Measurements from ENCODE around the gene PAK4. TPM values are rescaled to one million over a fixed set of nuclear protein-coding genes. Genes with fewer than 3 reads are reported as not detected.
"Not testable (repeated sequence)": the region's sequence is repeated elsewhere in the genome, so short reads cannot be mapped to it uniquely, and the experiment has no call there.

The PAK4 gene
- total RNA-seq: 88.2 TPM

DNA sequence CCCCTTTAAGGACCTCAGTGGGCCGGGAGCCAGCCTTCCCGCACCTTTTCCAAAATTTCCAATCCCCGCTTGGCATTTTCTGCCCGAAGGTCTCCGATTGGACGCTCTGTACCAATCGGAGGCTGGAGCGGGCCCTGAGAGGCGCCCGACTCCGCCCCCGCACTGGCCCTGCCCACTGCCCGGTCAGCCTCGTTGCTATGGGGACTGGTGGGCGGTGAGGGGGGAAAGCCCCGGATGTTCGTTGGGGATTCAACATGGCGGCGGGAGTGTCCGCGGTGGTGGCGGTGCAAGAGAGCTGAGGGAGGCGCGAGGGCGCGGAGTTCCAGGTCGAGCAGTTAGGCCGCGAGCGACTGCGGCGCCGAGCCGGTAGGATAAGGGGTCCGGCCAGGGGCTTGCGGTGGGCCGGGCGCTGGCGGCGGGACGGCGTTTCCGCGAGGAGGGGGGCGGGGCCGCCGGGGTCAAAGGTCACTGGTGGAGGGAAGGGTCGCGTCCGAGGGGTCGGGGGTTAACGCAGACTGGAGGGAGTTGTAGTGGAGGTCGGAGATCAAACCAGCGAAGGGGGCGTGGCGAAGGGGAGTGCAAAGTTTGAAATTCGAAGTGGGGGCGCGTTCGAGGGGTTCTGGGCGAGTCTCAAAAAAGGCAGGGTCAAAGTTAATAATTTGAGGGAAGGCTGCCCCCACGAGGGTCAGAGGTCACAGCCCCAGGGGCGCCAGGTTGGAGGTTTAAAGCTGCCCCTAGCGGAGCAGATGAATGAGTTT is at the start of gene PAK4:
PAK4 (plus strand) TSS at position 233 of the 758 bp plus-strand sequence. CDS start 43,768 bp downstream, outside the sequence.
- DNase-seq (ENCODE audit: low spot score): peak; percentile 98

DNA sequence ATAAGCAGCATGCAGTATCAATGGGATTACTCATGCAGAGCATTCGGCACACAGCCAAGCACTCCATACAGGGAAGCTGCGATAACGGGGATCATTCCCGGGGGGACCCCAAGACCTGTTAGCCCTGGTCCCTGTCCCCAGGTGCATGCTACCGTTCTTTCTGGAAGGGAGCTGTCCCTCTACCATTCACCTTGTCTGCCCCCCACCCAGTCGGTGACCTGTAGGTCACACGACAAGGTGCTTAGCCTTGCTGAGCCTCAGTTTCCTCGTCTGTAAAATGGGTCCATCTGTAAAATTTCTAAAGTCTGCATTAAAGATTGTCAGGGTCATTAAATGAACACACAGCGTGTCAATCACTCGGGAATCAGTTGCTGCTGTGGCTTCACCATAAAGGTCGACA is 48.3 kb upstream of the PAK4 start:
- no peak for DNase-seq (ENCODE audit: low spot score)

DNA sequence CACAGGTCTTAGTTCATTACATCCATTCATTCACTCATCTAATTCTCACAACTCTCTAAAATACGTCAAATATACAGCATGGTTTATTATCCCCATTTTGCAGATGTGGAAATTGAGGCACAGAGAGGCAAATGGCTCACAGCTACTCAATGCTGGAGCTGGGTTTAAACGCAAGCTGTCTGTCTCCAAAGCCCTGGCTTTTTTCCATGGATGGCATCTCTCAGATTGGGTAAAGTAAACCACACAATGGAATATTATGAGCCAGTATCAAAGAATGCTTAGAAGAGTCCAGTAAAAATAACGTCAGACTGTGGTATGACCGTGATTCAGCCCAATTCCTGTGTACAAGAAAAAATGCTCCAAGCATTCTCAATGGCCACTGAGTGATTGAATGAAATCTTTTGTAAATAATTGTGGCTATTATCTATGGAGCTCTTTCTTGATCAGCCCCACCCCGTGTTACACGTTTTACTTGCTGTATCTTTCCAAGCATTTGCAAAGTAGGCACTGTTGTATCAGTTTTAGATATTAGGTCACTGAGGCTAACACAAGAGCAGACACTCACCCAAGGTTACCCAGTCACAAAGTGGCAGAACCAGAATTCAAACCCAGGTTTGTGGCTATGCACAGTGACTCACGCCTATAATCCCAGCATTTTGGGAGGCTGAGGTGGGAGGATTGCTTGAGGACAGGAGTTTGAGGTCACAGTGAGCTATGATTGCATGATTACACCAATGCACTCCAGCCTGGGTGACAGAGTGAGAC is 47.0 kb upstream of the PAK4 start:
- no peak for DNase-seq (ENCODE audit: low spot score)

DNA sequence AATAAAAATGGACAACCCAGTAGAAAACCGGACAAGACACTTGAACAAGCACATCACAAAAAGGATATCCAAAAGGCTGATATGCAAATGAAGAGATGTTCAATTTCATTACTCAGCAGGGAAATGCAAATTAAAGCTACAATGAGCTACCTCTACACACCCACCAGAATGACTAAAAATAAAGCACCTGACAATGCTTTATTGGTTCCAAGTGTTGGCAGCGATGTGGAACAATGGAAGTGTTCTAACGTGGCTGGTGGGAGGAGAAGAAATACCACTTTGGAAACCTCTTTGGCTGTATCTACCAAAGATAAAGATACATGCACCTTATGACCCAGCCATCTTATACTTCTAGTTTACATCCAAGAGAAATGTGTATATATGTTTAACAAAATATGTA is 45.2 kb upstream of the PAK4 start:
- DNase-seq (ENCODE audit: low spot score): no peak

DNA sequence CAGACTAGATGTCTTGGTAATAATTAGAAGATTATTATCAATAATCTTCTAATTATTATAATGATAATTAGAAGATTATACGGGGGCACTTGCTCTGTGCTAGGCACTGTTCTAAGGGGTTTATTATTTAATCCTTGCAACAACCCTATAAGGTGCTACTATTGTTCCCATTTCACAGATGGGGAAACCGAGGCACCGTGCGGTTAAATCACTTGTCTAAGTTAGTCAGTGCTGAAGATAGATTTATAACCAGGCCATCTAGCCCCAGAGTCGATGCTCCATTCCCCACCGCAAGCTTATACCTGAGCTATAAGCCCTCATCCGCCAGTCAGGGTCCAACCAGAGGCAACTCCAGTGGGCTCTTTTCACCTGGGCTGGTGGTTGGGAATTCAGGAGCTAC is 43.4 kb upstream of the PAK4 start:
- no peak for DNase-seq (ENCODE audit: low spot score)

DNA sequence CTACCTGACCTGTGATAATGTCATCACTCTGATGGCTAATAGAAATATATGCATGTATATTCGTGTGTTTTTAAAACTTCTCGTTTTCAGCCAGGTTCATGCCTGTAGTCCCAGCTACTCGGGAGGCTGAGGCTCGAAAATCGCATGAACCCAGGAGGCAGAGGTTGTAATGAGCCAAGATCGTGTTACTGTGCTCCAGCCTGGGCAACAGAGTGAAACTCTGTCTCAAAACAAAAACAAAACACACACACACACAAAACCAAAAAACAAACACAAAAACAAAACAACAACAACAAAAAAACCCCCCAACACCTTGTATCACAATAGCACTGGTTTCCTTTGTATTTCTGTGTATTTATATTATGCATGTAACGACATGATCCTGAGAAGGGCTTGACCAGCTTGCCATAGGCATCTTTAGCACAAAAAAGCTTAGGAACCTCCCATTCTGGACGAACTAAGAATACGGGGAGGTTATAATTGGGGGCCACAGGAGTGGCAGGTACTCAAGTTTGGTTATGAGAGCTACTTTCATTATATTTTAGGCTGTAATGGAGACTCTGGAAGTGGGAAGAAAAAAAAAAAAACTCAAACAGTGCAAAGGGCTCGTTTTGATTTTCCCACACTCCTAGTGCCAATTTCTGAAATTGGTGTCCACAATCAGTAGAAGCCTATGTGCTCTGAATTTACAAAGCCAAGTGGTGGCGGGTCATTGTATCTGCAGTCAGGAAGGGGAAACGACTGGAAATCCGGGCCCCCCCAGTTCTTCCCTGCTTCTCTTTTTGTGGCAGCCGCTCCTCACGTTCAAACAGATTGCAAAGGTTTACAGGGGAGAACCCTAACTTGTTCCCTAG is 42.6 kb upstream of the PAK4 start:
- DNase-seq (ENCODE audit: low spot score): no peak

DNA sequence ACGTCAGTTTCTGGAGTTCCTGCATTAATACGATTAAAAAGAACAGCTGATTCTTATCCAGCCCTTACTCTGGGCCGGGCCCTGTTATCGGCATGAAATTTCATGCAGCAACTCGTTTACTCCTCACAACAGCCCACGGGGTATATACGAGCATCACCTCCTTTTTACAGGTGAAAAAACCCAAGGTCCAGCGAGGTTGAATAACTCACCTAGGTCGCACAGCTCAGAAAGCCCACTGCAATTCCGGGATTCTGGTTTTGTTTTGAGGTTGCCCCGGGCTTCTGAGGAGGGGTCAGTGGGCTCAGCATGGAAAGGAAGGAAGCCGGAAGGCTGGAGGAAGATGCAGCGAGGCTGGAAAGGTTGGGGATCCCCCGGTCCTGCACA is 42.0 kb upstream of the PAK4 start:
- DNase-seq (ENCODE audit: low spot score): no peak

DNA sequence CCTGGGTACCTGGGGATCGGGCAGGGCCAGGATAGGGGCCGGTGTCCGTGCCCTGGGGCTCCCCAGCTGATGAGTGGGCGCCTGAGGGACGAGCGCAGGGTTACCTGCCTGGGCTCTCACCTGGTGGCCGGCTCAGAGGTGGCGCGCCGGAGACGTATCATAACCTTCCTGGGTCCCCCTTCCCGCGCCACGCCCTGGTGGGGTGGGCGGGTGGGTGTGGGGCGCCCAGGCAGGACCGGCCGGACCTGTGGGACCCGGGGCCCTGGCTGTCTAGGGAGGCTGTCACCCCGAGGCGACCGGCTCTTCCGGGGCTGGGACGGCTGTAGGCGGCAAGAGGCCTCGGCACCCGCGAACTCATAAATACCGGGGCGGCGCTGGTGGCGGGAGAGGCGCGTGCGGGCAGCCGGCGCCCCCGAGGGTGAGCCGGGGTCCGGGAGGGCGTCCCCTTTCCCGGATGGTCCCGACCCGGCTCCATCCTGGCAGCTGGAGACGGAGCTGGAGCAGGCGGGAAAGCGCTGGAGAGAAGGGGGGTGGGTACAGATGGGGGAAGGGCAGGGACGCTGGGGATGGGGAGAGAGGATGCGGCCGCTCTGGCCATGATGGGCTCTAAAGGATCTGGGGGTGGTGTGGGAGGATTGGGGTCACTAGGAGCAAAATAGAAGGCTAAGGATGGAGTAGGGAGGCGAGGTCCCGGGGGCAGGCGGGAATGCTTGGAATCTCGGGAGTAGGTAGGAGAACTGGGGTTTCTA is 41.4 kb upstream of the PAK4 start, which contains the start of gene ACP7:
ACP7 (plus strand) TSS at position 386 of the 749 bp plus-strand sequence. CDS start 902 bp downstream, outside the sequence.
- DNase-seq (ENCODE audit: low spot score): no peak

DNA sequence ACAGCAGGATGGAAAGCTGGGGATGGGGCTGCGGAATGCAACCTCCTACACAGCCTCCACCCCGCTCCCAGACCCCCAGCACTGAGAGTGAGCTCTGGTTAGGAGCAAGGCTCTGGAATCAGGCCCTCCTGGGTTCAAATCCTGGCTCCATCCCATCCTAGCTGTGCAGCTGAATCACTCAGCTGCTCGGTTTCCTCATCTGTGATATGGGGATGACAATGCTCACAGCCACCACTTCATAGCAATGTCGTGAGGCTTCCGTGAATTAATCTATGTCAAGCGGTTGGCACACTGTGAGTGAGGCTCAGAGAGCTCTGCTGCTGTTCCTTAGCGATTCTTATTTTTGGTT is 40.9 kb upstream of the PAK4 start:
- no peak for DNase-seq (ENCODE audit: low spot score)

DNA sequence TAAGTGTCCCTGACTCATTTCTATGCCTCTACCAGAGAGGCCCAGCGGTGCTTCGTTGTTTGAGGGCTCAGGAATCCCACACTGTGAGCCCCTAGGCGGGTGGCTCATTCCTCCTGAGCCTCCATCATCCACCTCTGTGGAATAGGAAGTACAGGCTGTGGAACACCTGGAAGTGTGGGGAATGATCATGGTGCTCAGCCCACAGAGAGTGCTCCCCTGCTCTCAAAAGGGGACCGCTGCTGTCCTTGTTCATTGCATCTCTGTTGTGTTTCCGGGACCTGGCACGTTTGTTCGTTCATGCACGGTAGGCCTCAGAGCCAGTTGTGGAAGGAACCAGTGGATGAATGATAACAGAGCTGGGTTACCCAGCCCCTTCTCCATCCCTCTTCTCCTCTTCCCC is 40.2 kb upstream of the PAK4 start:
- no peak for DNase-seq (ENCODE audit: low spot score)

DNA sequence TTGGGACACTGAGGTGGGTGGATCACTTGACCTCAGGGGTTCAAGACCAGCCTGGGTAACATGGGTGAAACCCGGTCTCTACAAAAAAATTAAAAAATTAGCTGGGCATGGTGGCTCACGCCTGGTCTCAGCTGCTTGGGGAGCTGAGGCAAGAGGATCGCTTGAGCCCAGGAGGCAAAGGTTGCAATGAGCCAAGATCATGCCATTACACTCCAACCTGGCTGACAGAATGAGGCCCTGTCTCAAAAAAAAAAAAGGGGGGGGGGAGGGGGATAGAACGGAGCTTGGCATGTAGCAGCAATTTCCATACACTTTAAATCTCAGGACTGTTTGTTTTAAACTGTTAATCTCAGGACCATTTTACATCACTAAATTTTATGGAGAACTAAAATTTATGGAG is 39.2 kb upstream of the PAK4 start:
- DNase-seq (ENCODE audit: low spot score): no peak

DNA sequence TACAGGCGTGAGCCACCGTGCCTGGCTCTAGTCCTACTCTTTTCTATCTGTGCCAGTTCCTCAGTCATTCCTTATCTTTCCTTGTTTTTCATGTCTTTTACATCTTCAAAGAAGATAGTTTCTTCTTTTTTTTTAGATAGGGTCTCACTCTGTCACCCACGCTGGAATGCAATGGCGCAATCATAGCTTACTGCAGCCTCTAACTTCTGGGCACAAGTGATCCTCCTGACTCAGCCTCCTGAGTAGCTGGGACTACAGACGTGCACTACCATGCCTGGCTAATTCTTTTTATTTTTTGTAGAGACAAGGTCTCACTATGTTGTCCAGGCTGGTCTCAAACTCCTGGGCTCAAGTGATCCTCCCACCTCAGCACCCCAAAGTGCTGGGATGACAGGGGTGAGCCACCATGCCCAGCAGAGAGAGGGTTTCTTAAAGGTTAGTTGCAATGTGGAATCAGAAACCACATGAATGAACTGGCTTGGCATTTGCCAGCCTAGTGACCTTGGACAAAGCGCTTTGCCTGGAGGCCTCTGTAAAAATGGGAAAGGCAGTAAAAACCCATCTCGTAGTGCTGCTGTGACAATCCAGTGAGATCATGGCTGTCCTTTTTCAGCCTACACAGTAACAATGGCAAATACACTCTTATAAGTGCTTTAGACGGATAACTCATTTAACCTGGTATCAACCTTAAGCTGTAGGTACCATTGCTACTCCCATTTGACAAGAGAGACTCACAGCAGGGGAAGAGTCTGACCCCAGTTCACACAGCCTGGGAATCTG is 37.5 kb upstream of the PAK4 start:
- no peak for DNase-seq (ENCODE audit: low spot score)

DNA sequence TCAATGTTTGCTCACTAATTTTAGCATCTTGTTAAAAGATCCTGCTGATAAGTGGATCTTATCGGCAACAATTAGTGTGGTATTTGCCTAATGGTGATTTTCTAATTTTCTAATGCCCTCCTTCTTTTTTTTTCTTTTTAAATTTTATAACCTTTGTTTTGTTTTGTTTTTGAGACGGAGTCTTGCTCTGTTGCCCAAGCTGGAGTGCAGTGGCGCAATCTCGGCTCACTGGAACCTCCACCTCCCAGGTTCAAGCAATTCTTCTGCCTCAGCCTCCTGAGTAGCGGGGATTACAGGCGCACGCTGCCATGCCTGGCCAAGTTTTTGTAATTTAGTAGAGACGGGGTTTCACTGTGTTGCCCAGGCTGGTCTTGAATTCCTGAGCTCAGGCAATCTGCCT is 35.6 kb upstream of the PAK4 start:
- DNase-seq (ENCODE audit: low spot score): not testable (repeated sequence)

DNA sequence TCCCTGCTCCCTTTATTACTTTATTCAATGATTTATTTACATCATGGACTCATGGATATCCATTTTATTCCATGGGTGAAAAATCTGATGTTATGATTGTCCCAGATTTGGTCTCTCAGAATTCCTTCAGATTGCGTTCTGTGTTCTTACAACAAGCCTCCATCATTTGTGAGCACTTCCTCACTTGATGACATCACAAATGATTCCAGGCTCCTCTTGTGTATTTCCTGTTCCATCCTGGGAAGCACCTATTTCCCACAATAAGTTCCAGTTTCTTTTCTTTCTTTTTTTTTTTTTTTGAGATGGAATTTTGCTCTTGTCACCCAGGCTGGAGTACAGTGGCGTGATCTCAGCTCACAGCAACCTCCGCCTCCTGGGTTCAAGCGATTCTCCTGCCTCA is 34.7 kb upstream of the PAK4 start:
- no peak for DNase-seq (ENCODE audit: low spot score)

DNA sequence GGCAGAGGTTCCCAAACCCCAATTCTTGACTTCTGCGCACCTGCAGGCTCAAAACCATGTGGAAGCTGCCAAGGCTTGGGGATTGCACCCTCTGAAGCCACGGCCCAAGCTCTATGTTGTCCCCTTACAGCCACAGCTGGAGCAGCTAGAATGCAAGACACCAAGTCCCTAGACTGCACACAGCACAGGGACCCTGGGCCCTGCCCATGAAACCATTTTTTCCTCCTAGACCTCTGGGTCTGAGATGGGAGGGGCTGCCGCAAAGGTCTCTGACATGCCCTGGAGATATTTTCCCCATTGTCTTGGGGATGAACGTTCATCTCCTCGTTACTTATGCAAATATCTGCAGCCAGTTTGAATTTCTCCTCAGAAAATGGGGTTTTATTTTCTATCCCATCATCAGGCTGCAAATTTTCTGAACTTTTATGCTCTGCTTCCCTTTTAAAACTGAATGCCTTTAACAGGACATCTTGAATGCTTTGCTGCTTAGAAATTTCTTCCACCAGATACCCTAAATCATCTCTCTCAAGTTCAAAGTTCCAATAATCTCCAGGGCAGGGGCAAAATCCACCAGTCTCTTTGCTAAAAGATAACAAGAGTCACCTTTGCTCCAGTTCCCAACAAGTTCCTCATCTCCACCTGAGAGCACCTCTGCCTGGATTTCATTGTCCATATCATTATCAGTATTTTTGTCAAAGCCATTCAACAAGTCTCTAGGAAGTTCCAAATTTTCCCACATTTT is 29.6 kb upstream of the PAK4 start:
- DNase-seq (ENCODE audit: low spot score): not testable (repeated sequence)

DNA sequence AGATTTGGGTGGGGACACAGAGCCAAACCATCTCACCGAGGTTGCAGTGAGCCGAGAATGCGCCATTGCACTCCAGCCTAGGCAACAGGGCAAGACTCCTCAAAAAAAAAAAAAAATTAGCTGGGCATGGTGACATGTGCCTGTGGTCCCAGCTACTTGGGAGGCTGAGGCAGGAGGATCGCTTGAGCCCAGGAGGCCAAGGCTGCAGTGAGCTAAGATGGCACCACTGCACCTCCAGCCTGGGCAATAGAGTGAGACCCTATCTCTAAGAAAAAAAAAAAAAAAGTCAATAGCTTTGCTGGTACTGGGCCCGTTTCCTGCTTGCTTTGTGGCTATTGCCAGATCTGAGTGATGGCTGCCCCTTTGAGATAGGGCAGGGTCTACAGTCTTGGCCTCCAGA is 28.3 kb upstream of the PAK4 start:
- DNase-seq (ENCODE audit: low spot score): no peak

DNA sequence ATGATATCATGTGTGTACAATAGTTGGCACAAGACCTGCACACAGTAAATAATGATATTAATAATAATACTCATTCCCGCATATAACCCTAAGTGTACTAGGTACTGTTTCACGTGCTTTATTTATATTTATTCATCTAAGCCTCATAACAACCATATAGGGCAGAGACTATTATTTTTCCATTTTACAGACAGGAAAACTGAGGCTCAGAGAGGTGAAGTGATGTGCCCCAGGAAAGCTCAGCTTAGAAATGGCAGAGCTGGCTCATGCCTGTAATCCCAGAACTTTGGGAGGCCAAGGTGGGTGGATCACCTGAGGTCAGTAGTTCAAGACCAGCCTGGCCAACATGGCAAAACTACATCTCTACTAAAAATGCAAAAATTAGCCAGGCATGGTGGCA is 27.9 kb upstream of the PAK4 start:
- no peak for DNase-seq (ENCODE audit: low spot score)

DNA sequence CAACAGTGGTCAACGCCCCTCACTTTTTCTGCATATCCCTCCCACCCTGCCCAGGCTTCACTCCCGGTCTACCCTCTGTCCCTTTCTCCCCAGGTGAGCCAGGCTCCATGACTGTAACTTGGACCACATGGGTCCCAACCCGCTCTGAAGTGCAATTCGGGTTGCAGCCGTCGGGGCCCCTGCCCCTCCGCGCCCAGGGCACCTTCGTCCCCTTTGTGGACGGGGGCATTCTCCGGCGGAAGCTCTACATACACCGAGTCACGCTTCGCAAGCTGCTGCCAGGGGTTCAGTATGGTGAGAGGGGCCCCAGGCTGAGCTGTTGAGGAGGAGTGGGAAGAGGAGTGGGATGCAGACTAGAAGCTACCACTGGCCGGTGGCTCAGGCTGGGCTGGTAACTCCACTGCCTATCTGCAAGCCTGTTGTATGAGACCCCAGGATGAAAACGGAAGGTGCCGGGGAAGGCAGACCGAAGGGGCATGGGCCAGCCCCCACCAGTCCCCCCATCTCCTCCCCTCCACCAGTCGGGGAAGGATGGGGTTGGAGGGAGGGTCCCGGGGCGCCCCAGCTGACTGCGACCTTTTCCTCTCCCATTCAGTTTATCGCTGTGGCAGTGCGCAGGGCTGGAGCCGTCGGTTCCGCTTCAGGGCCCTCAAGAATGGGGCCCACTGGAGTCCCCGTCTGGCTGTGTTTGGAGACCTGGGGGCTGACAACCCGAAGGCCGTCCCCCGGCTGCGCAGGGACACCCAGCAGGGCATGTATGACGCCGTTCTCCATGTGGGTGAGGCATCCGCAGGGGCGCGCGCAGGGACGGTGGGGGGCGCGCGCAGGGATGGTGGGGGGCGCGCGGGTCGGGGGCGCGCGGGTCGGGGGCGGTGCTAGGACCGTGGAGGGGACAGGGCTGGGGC is 27.0 kb upstream of the PAK4 start:
- DNase-seq (ENCODE audit: low spot score): no peak

DNA sequence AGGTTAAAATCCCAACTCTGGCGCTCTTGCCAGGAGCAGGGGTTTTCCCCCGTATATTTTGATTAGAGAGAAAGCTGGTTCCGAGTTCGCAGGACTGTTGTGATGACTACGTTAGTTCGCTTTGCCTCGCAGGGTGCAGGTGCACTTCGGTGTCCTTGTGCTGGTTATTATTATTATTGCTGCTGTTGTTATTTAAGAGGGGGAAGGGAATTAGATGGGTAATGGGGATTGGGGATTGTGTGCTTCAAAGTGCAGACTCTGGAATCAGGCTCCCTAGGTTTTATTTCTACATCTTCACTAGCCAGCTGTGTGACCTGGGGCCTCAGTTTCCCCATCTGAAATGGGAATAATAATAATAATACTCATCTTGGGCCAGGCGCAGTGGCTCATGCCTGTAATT is 26.2 kb upstream of the PAK4 start:
- DNase-seq (ENCODE audit: low spot score): no peak

Measured in ureter (tissue), 1 donor.